Nephron (organoid): Measurements from ENCODE around the gene MGMT.

Experiments used
- H3K27ac Mint-ChIP-seq, 3 experiments: 2 replicates each; pipeline ENCODE4 v1.8.0; 2020; ENCODE audit warnings: mixed read lengths in 3 of 3, mild to moderate bottlenecking in 2 of 3, moderate library complexity in 1 of 3
- H3K27me3 Mint-ChIP-seq: 2 replicates; pipeline ENCODE4 v1.8.0; 2021; ENCODE audit warnings: low read depth, mild to moderate bottlenecking, moderate library complexity, mixed read lengths
- H3K36me3 Mint-ChIP-seq: 2 replicates; pipeline ENCODE4 v1.8.0; 2020; ENCODE audit warnings: low read depth, mixed read lengths
- H3K4me1 Mint-ChIP-seq: 2 replicates; pipeline ENCODE4 v1.8.0; 2020; ENCODE audit warnings: mixed read lengths
- H3K4me3 Mint-ChIP-seq, 3 experiments: 2 replicates each; pipeline ENCODE4 v1.8.0; 2020; ENCODE audit warnings: mild to moderate bottlenecking in 3 of 3, mixed read lengths in 3 of 3, moderate library complexity in 2 of 3
- H3K9me3 Mint-ChIP-seq: 2 replicates; pipeline ENCODE4 v1.8.0; 2020; ENCODE audit warnings: mixed read lengths
- TF ChIP-seq, protein P1 (sequence below), 3 experiments: fragments of 200-600 bp; sonication (generic); IDR thresholded peaks; one replicate each; pipeline ENCODE4 v1.5.0; 2021; ENCODE audit warnings: antibody characterized with exemption in 3 of 3; ENCODE audit not compliant: unreplicated experiment in 3 of 3

Gene MGMT

GRCh38 chr10:129455625-129456024 is 11.4 kb upstream of the MGMT start:
- Mint-ChIP-seq H3K9me3 (peaks cover 6% of the 10 kb centered on the region), H3K27me3 (peaks cover 24% of the 10 kb centered on the region), H3K4me1 (no peaks in the 10 kb centered on the region), H3K27ac (no peak overlapping the region), H3K36me3 (no peaks in the 10 kb centered on the region), H3K4me3 (no peak overlapping the region)
- TF ChIP-seq, protein P1, sequence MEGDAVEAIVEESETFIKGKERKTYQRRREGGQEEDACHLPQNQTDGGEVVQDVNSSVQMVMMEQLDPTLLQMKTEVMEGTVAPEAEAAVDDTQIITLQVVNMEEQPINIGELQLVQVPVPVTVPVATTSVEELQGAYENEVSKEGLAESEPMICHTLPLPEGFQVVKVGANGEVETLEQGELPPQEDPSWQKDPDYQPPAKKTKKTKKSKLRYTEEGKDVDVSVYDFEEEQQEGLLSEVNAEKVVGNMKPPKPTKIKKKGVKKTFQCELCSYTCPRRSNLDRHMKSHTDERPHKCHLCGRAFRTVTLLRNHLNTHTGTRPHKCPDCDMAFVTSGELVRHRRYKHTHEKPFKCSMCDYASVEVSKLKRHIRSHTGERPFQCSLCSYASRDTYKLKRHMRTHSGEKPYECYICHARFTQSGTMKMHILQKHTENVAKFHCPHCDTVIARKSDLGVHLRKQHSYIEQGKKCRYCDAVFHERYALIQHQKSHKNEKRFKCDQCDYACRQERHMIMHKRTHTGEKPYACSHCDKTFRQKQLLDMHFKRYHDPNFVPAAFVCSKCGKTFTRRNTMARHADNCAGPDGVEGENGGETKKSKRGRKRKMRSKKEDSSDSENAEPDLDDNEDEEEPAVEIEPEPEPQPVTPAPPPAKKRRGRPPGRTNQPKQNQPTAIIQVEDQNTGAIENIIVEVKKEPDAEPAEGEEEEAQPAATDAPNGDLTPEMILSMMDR (IDR thresholded peaks at IDR 0.05; ENCODE audit: unreplicated experiment in 3 of 3), result no peak

DNA sequence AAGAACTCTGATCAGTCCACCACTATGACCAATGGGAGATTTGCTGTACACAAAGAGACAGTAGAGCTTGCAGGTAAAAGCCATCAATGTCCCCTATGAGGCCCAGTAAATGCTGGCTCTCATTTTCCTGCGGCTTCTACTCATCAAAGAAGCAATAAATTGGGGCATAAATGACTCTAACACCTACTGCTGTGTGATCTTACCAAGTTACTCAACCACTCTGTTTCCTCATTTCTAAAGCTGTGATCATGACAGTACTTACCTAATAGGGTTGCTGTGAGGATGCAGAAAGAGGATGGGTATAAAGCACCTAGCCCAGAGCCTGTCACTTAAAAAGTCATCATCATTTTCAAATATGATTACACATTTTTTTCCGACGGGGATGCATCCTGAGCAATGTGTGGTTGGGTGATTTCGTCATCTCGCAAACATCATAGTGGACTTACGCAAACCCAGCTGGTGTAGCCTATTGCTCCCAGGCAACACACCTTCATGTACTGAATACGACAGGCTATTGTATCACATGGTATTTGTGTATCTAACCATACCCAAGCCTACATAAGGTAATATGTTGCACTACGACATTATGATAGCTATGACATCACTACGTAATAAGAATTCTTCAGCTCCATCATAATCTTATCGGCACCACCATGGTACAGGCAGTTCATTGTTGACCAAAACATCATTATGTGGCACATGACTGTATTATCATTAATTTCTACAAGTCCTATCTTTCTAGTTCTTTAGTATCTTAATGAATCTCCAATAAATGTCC is 7.1 kb upstream of the MGMT start:
- Mint-ChIP-seq H3K36me3 (no peaks in the 10 kb centered on the region), H3K27ac (no peak overlapping the region), H3K4me1 (no peaks in the 10 kb centered on the region), H3K4me3 (no peak overlapping the region), H3K27me3 (peaks cover 34% of the 10 kb centered on the region), H3K9me3 (no peaks in the 10 kb centered on the region)
- TF ChIP-seq, protein P1 (IDR thresholded peaks at IDR 0.05; ENCODE audit: unreplicated experiment in 3 of 3), result no peak

GRCh38 chr10:129462257-129462795 is 4.7 kb upstream of the MGMT start:
- no peaks in the 10 kb centered on the region for H3K9me3 Mint-ChIP-seq
- TF ChIP-seq, protein P1 (IDR thresholded peaks at IDR 0.05; ENCODE audit: unreplicated experiment in 3 of 3), result no peak
- H3K27ac Mint-ChIP-seq, result no peak overlapping the region
- H3K36me3 Mint-ChIP-seq, result no peaks in the 10 kb centered on the region
- peaks cover 31% of the 10 kb centered on the region for H3K27me3 Mint-ChIP-seq
- H3K4me1 Mint-ChIP-seq, result no peaks in the 10 kb centered on the region
- H3K4me3 Mint-ChIP-seq, result no peak overlapping the region

GRCh38 chr10:129464251-129464650 is 2.8 kb upstream of the MGMT start:
- TF ChIP-seq, protein P1 (IDR thresholded peaks at IDR 0.05; ENCODE audit: unreplicated experiment in 3 of 3), result no peak
- Mint-ChIP-seq H3K4me3 (peak overlapping the region in 1 of 3 experiments; percentile 34), H3K27me3 (peaks cover 19% of the 10 kb centered on the region), H3K27ac (no peak overlapping the region), H3K4me1 (peaks cover 4% of the 10 kb centered on the region), H3K9me3 (no peaks in the 10 kb centered on the region), H3K36me3 (no peaks in the 10 kb centered on the region)

GRCh38 chr10:129465796-129466702 is 992 bp upstream of the MGMT start:
- Mint-ChIP-seq H3K4me3 (peak overlapping the region; percentile 27 to 64 (median 52)), H3K9me3 (no peaks in the 10 kb centered on the region), H3K27me3 (peaks cover 13% of the 10 kb centered on the region), H3K27ac (no peak overlapping the region), H3K4me1 (peaks cover 9% of the 10 kb centered on the region), H3K36me3 (peaks cover 6% of the 10 kb centered on the region)
- TF ChIP-seq, protein P1 (IDR thresholded peaks at IDR 0.05; ENCODE audit: unreplicated experiment in 3 of 3), result no peak
